Breast epithelium (tissue), 4 donors: ENCODE measurements around the gene GNG11. TPM values are rescaled to one million over a fixed set of nuclear protein-coding genes. Genes with fewer than 3 reads are reported as not detected.
A peak's percentile ranks its signal among the peaks of the same experiment; 100 is the strongest.

Source experiments
- DNase-seq, 2 donors: peaks; one replicate each; pipeline ENCODE4 v3.0.0-alpha.2; 2019; ENCODE audit warnings: low spot score in 2 of 2
- H3K27ac ChIP-seq, 2 donors: fragments of 200-600 bp; sonication (generic) in 1 of 2; one replicate each; pipeline ENCODE4 v1.5.1; 2016 to 2019; ENCODE audit warnings: mild to moderate bottlenecking in 1 of 2
- H3K27me3 ChIP-seq, 2 donors: fragments of 200-600 bp; sonication (generic) in 1 of 2; one replicate each; pipeline versions ENCODE4 v1.5.1 to v1.6.0; 2017 to 2019; ENCODE audit warnings: control low read depth in 1 of 2, mild to moderate bottlenecking in 1 of 2
- H3K36me3 ChIP-seq: fragments of 200-600 bp; one replicate; pipeline ENCODE4 v1.5.1; 2019
- H3K4me1 ChIP-seq, 2 donors: fragments of 200-600 bp; sonication (generic); one replicate each; pipeline ENCODE4 v1.5.1; 2016 to 2019; ENCODE audit warnings: control low read depth in 1 of 2
- H3K4me3 ChIP-seq, 3 donors: fragments of 200-600 bp; sonication (generic); 1 replicate in 2 of 3; 2 replicates in 1 of 3; pipeline ENCODE4 v1.5.1; 2016 to 2019; ENCODE audit warnings: mild to moderate bottlenecking in 3 of 3, moderate library complexity in 2 of 3
- H3K9me3 ChIP-seq, 2 donors: fragments of 200-600 bp; sonication (generic) in 1 of 2; one replicate each; pipeline ENCODE4 v1.5.1; 2016 to 2019; ENCODE audit warnings: control low read depth in 1 of 2
- POLR2A ChIP-seq: fragments of 450-650 bp; IDR thresholded peaks from one replicate; pipeline ENCODE4 v1.6.1; 2016; ENCODE audit warnings: antibody characterized with exemption, mild to moderate bottlenecking, moderate library complexity
- POLR2AphosphoS5 ChIP-seq, 3 donors: sonication (generic); formaldehyde crosslinking; IDR thresholded peaks; one replicate each; pipeline ENCODE4 v1.6.1; 2017; ENCODE audit warnings: antibody characterized with exemption in 3 of 3
- intact Hi-C: fragments of 100-400 bp; cut with DNase I; formaldehyde crosslinking; loops from one replicate; pipeline ENCODE4 v1.15.1; 2023; ENCODE audit warnings: low total_unique reads
- total RNA-seq, 3 donors: library from RNA; depleted of rRNA; stranded (reverse); fragments of >200 nt; gene quantifications; one replicate each; pipeline ENCODE4 v1.1.0, GENCODE V29; 2016
- TF ChIP-seq, protein P1 (sequence below), 3 donors: fragments of 450-650 bp; IDR thresholded peaks; one replicate each; pipeline ENCODE4 v1.5.1; 2016 to 2017; ENCODE audit warnings: antibody characterized with exemption in 3 of 3, mild to moderate bottlenecking in 3 of 3, moderate library complexity in 3 of 3

Gene GNG11
- total RNA-seq, 3 donors from 2014 or later: 17.3 to 40.0 (median 25.4) TPM

DNA sequence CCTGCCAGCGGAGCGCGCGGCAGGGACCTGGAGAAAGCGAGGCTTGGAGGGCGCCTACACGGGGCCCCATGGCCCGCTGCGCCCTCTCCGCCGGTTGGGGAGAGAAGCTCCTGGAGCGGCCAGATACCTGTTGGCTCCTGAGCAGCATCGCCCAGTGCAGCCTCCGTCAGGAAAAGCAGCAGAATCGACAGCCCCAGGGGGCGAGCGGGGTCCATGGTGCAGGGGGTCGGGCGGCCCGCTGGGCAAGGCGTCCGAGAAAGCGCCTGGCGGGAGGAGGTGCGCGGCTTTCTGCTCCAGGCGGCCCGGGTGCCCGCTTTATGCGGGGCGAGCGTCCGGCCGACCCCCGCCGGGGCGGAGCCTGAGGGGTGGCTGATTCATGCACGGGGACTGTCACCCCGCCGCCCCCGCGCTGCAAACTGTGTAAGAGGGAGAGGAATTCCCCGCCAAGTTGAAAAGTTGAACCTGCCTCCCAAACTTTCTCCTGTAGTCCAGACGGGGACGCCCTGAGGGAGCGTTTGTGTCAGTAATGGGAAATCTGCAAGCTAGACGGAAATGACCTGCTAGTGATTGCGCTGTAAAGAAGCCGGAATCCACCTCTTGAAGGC lies 31.0 kb upstream of the GNG11 start, which contains the start of gene TFPI2:
Gene TFPI2, minus strand, starts transcription at position 290 of the 605 bp plus-strand sequence. Its CDS starts 75 bp downstream, at position 215.
- no peaks in the 10 kb centered on the region for H3K4me1 ChIP-seq
- H3K9me3 ChIP-seq: no peaks in the 10 kb centered on the region
- H3K36me3 ChIP-seq: no peaks in the 10 kb centered on the region
- H3K27me3 ChIP-seq: no peaks in the 10 kb centered on the region
- TF ChIP-seq, protein P1, sequence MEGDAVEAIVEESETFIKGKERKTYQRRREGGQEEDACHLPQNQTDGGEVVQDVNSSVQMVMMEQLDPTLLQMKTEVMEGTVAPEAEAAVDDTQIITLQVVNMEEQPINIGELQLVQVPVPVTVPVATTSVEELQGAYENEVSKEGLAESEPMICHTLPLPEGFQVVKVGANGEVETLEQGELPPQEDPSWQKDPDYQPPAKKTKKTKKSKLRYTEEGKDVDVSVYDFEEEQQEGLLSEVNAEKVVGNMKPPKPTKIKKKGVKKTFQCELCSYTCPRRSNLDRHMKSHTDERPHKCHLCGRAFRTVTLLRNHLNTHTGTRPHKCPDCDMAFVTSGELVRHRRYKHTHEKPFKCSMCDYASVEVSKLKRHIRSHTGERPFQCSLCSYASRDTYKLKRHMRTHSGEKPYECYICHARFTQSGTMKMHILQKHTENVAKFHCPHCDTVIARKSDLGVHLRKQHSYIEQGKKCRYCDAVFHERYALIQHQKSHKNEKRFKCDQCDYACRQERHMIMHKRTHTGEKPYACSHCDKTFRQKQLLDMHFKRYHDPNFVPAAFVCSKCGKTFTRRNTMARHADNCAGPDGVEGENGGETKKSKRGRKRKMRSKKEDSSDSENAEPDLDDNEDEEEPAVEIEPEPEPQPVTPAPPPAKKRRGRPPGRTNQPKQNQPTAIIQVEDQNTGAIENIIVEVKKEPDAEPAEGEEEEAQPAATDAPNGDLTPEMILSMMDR (IDR thresholded peaks at IDR 0.05): no peak
- TF ChIP-seq POLR2A (no peak), POLR2AphosphoS5 (IDR thresholded peaks at IDR 0.05) (no peak)
- peak in 1 of 2 donors; percentile 27 for DNase-seq
- H3K27ac ChIP-seq: peak within 1 kb of the TSS in 1 of 2 donors; percentile 16
- peak within 1 kb of the TSS; percentile 43 to 74 (median 57) for H3K4me3 ChIP-seq
- intact Hi-C loops: no loop called here

DNA sequence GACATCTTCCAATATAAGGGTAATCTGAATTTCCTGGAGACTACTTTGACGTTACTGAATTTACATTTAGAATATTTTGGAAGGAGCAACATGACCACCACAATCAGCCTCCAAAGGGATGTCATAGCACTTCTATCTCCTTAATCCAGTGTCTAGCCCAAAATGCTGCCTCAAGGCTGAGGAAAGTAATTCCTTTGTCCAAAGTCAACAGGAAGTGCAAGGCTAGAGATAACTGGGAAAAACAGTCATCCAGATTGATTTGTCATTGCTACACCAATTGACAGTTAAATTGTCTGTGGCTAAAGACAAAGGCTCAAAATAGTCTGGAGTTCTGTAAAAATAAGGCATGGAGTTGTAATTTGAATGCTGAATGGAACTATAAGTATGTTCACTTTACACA lies 27.1 kb upstream of the GNG11 start:
- intact Hi-C loops: no loop called here
- no peaks in the 10 kb centered on the region for H3K9me3 ChIP-seq
- H3K4me1 ChIP-seq: no peaks in the 10 kb centered on the region
- no peaks in the 10 kb centered on the region for H3K36me3 ChIP-seq
- H3K27ac ChIP-seq: no peak overlapping the region
- TF ChIP-seq POLR2AphosphoS5 (IDR thresholded peaks at IDR 0.05): no peak
- TF ChIP-seq POLR2A: no peak
- TF ChIP-seq, protein P1 (IDR thresholded peaks at IDR 0.05): no peak
- H3K27me3 ChIP-seq: no peaks in the 10 kb centered on the region
- no peak overlapping the region for H3K4me3 ChIP-seq
- no peak for DNase-seq

DNA sequence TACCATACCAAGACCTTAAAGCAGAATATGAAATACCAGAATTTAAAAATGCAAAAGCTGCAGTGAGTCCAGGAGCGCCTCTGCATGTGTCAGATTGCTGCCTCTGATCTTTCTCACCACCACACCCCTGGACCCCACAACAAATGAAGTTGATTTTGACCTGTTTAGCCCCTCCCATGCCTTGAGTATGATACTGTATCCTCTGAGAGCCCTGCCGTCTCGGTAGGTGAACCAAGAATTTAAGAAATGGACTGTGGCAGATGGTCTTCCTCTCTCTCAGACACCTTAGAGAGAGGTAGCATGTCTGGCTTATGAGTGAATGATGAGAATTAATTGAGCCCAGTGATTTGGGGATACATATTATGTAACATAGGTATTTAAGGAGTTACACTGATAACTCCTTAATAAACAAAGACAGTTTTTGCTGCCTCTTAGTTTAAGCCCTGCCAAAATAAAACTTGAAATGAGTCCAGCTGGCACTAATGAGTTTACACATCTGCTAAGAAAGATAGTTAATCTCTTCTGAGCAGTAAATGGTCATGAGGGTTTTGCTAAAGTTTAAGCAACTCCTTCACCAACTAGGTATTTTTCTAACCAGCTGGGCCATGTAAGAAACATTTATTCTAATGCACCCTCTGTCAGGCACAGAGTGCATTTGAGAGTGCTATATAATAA lies 26.4 kb upstream of the GNG11 start:
- no peak overlapping the region for H3K4me3 ChIP-seq
- H3K27ac ChIP-seq: no peak overlapping the region
- no peaks in the 10 kb centered on the region for H3K36me3 ChIP-seq
- TF ChIP-seq, protein P1 (IDR thresholded peaks at IDR 0.05): no peak
- TF ChIP-seq POLR2AphosphoS5 (IDR thresholded peaks at IDR 0.05) (no peak), POLR2A (no peak)
- H3K4me1 ChIP-seq: no peaks in the 10 kb centered on the region
- H3K27me3 ChIP-seq: no peaks in the 10 kb centered on the region
- no peak for DNase-seq
- no peaks in the 10 kb centered on the region for H3K9me3 ChIP-seq
- intact Hi-C loops: no loop called here

DNA sequence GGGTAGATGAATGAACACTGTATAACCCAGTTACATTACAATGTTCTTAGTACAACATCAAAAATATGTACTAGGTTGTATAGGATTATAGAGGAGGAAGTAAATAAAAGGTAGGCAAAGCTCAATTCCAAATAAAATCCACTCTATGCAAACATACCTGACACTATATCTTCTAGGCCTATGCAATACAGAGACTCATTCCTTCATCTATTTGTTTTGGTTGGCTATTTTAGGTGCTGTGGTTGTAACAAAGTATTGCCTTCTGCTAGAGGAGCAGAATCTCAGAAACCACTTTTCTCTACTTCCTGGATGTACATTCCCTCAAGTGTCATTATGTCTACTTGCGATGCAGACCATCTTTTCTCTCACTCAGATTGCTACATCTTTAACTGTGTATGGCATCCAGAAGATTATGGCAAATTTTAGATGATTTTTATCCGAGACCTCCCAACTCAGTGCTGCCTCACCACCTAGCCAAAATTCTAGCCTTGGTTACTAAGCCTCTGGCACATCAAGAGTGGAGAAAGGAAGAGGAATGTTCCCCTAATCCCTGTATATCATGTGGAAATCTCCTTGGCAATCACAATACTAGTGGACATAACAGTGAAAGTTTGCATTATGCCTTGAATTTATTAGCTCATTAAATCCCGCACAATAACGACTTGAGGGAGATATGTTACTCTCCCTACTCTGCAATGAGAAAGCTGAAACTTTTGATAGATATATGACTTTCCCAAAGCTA lies 25.5 kb upstream of the GNG11 start:
- no peak overlapping the region for H3K4me3 ChIP-seq
- H3K36me3 ChIP-seq: no peaks in the 10 kb centered on the region
- no peak overlapping the region for H3K27ac ChIP-seq
- H3K27me3 ChIP-seq: no peaks in the 10 kb centered on the region
- H3K4me1 ChIP-seq: no peaks in the 10 kb centered on the region
- TF ChIP-seq, protein P1 (IDR thresholded peaks at IDR 0.05): no peak
- TF ChIP-seq POLR2A (no peak), POLR2AphosphoS5 (IDR thresholded peaks at IDR 0.05) (no peak)
- intact Hi-C loops: no loop called here
- no peaks in the 10 kb centered on the region for H3K9me3 ChIP-seq
- no peak for DNase-seq

DNA sequence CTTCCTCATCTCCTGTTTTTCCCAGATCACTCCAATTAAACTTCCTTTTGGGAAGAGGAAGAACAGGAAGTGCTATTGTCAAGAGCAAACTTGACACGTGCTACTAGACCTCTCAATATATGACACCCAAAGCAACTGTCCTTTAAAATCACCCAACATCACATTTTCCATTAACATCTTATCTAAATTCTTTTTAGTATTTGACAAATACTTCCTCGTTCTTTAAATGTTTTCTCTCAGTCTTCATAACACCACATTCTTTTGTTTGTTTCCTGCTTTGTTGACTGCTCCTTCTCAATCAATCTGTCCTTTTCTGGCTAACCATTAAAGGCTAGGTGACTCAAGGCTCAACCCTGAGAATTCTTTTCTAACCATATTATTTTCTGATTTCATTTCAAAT lies 23.9 kb upstream of the GNG11 start:
- DNase-seq: no peak
- Histone ChIP-seq H3K9me3 (no peaks in the 10 kb centered on the region), H3K4me3 (no peak overlapping the region), H3K36me3 (no peaks in the 10 kb centered on the region), H3K27ac (no peak overlapping the region), H3K4me1 (no peaks in the 10 kb centered on the region), H3K27me3 (no peaks in the 10 kb centered on the region)
- TF ChIP-seq, protein P1 (IDR thresholded peaks at IDR 0.05): no peak
- TF ChIP-seq POLR2A (no peak), POLR2AphosphoS5 (IDR thresholded peaks at IDR 0.05) (no peak)
- intact Hi-C loops: no loop called here
